ENCODE measurements around the gene ZFHX2.

The ZFHX2 gene

DNA sequence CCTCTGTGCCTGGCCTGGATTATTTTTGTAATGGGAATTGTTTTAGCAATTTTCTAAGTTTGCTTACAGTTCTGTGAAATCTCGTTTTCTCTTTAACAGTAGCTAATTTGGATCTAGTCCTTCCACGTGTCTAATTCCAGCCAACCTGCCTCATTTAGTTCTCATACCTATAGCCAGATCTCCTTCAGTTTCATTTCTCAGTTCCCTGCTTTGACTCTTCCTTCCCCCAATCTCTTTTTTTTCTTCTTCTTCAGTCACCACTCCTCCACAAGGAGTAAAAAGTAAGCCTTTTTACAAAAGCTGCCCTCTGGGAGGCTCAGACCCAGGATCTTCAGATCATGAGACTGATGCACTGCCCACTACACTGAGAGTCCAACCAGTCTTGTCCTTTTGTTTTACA lies 6.0 kb upstream of the ZFHX2 start:
- peak overlapping the region; percentile 88 for H3K27ac ChIP-seq
- no peak for TF ChIP-seq ZFX (IDR thresholded peaks at IDR 0.05; ENCODE audit: borderline replicate concordance)
- TF ChIP-seq, protein P1, sequence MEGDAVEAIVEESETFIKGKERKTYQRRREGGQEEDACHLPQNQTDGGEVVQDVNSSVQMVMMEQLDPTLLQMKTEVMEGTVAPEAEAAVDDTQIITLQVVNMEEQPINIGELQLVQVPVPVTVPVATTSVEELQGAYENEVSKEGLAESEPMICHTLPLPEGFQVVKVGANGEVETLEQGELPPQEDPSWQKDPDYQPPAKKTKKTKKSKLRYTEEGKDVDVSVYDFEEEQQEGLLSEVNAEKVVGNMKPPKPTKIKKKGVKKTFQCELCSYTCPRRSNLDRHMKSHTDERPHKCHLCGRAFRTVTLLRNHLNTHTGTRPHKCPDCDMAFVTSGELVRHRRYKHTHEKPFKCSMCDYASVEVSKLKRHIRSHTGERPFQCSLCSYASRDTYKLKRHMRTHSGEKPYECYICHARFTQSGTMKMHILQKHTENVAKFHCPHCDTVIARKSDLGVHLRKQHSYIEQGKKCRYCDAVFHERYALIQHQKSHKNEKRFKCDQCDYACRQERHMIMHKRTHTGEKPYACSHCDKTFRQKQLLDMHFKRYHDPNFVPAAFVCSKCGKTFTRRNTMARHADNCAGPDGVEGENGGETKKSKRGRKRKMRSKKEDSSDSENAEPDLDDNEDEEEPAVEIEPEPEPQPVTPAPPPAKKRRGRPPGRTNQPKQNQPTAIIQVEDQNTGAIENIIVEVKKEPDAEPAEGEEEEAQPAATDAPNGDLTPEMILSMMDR (IDR thresholded peaks at IDR 0.05): no peak

DNA sequence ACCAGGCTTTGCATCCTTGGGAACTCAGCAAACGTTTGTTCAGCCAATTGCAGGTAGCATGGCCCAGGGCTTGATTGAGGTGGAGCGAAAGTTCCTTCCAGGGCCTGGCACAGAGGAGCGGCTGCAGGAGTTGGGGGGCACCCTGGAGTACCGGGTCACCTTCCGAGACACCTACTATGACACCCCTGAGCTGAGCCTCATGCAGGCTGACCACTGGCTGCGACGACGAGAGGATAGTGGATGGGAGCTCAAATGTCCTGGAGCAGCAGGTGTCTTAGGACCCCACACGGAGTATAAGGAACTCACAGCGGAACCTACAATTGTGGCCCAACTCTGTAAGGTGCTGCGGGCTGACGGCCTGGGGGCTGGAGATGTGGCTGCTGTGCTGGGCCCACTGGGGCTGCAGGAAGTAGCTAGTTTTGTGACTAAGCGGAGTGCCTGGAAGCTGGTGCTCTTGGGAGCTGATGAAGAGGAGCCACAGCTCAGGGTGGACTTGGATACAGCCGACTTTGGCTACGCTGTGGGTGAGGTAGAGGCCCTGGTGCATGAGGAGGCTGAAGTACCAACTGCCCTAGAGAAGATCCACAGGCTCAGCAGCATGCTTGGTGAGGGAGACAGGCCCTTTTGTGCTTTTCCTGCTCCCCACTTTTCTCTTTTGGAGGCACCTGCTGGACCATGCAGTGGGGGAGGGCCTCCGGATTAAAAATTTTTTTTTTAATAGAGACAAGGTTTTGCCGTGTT lies 5.3 kb upstream of the ZFHX2 start:
- peak overlapping the region; percentile 88 for H3K27ac ChIP-seq
- TF ChIP-seq, protein P1 (IDR thresholded peaks at IDR 0.05): no peak
- TF ChIP-seq ZFX (IDR thresholded peaks at IDR 0.05; ENCODE audit: borderline replicate concordance): no peak

DNA sequence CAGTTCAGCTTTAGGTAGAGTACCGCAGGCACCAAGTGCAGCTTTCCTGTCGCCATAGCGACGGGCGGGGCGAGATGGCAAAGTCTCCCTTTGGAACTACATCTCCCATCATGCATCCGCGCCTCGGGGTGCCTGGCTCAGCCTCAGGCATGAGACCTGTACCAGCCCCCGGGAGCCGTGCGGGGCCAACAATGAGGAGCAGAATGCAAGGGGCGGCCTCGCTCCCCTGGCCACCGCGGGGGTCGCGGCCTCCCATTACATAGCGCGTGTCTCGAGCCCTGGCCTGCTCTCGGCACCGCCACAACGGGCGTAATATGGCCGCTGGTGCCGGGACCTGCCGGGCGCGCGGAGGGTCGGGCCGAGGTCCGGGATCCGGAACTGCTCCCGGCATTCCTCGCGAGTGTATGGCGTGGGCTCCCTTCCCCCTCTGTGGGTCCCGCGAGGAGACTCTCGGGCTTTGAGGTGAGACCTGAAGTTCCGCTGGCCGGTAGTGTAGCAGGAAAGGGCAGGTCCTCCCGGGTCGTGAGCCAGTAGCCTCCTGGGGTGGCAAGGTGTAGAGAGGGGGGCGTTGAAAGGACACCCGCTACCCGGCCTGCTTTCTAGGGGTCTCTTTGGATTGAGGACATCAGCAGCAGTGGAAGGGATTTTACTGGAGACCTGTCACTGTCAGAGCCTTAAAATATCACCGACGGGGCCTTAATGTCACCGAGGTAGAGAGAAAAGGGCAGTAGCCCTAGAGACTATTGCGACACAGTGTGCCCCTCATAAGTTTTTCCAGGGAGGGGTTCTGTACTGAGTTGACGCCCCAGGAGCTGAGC lies 4.5 kb upstream of the ZFHX2 start, which contains the start of gene THTPA:
Gene THTPA (plus strand): TSS at position 390 of the 818 bp plus-strand sequence. CDS start 487 bp downstream, outside the sequence.
- no peak for TF ChIP-seq ZFX (IDR thresholded peaks at IDR 0.05; ENCODE audit: borderline replicate concordance)
- TF ChIP-seq, protein P1 (IDR thresholded peaks at IDR 0.05): no peak
- H3K27ac ChIP-seq: peak within 1 kb of the TSS; percentile 88

DNA sequence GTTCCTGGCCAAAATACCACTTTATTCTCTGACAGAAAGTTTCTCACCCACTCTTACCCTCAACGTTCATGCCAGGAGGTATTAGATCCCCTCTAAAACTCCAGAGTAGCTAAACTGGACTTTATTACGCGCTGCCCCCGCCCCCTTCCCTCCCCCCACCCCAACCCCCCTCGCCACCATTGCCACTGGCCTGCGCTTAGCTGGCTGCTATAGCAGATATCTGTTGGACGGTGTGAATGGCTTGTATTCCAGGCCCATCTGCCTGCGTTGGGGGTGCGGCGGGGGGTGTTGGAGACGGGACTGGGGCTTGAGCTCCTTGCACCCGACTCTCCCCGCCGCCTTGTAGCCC lies 3.9 kb upstream of the ZFHX2 start:
- H3K27ac ChIP-seq: peak overlapping the region; percentile 88
- TF ChIP-seq ZFX (IDR thresholded peaks at IDR 0.05; ENCODE audit: borderline replicate concordance): no peak
- TF ChIP-seq, protein P1 (IDR thresholded peaks at IDR 0.05): no peak

DNA sequence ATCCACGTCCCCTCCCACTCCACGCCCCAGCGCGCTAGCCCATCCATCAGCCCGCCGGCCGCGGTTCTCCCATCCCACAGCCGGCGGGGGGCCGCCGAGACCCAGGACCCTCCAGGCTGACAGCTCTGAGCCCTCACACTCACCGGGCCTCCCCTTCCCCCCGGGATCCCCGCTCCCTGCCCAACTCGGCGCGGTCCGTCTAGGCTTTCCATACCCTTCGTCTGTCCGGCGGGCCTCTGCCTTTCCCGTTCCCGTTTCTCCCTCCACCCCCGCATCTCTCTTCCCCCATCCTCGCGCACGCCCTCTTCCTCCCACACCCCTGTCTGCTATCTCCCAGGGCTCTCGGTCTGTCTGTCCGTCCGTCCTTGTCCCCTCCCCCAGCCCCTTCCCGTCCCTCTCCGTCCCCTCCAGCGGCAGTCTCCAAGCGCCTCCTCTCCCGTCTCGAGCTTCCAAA lies 726 bp downstream of the ZFHX2 start:
- peak overlapping the region; percentile 71 for H3K27ac ChIP-seq
- TF ChIP-seq, protein P1 (IDR thresholded peaks at IDR 0.05): no peak
- TF ChIP-seq ZFX (IDR thresholded peaks at IDR 0.05; ENCODE audit: borderline replicate concordance): no peak

DNA sequence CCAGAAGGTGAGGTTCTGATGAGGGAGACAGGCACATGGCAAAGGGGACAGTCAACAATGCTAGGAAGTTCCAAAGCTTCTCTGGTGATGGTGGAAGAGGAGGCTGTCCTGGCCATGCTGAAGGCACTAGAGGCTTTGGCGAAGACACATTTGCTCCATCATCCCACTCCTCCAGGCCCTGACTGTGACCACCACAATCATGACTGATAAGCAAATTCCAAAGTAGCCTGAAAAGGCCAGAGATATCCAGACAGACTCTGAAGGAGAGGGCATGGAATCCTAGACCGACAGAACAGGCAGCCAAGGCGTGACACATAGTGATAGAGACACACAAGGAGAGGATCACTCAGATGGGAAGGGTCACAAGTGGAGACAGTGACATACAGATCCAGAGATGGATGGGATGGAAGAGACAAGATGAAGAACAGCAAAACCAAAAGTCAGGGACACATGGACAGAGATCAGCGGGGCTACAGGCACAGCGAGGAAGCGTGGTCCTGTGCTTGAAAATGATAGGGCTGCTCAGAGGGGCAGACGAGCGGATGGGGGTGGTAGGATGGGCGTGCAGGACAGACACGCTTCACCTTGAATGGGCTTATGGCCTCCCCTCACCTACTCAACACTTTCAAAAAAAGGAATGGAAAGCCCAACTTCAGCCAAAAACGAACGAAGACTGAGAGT lies 1.3 kb downstream of the ZFHX2 start:
- H3K27ac ChIP-seq: no peak overlapping the region; the same call in 1 of the 2 replicates
- TF ChIP-seq ZFX (IDR thresholded peaks at IDR 0.05; ENCODE audit: borderline replicate concordance): no peak
- TF ChIP-seq, protein P1 (IDR thresholded peaks at IDR 0.05): no peak
